Measurements from ENCODE around the gene HLA-DQA1. TPM values are rescaled to one million over a fixed set of nuclear protein-coding genes. Genes with fewer than 3 reads are reported as not detected.
A peak's percentile ranks its signal among the peaks of the same experiment; 100 is the strongest.

The HLA-DQA1 gene
- total and polyA plus RNA-seq, 4 experiments from 2014 or later, result 4.7 to 6.7 (median 5.8) TPM; not detected in 1

- Histone ChIP-seq H3K27me3 (ENCODE audit: insufficient read depth, low read length) (no peaks in the 10 kb centered on the region), H3K4me3 (ENCODE audit: low read length in 2 of 2) (no peak overlapping the region), H3K9me3 (ENCODE audit: control insufficient read depth in 1 of 2, low read length in 2 of 2) (no peaks in the 10 kb centered on the region), H3K36me3 (ENCODE audit: insufficient read depth, low read length) (no peaks in the 10 kb centered on the region), H3K4me1 (ENCODE audit: insufficient read depth, low read length) (no peaks in the 10 kb centered on the region), H3K27ac (ENCODE audit: low read depth, low read length) (no peak overlapping the region)
- H3K4me1 Mint-ChIP-seq, result peaks cover 1 to 31% (median 9%) of the 10 kb centered on the region in 4 donors
- no peaks in the 10 kb centered on the region for H3K27me3 Mint-ChIP-seq
- H3K36me3 Mint-ChIP-seq, result peaks cover 3 to 4% of the 10 kb centered on the region in 2 donors
- no peak for DNase-seq
- POLR2A ChIA-PET (ENCODE audit: partially characterized antibody), result no interaction called here
- intact Hi-C loops (cut with micrococcal nuclease), result no loop called here
- H3K27ac Mint-ChIP-seq, result peak overlapping the region in 3 of 7 donors; percentile 32 to 54 (median 35)
- peaks cover 0 to 15% (median under 1%) of the 10 kb centered on the region in 8 donors for H3K9me3 Mint-ChIP-seq
- CTCF ChIA-PET (ENCODE audit: partially characterized antibody), result interaction anchor here (1.0 kb wide), 1 partner anchor 9 kb away, joined by 3 read pairs; the partner anchor contains the start of gene HLA-DQB1
- H3K4me3 Mint-ChIP-seq, result no peak overlapping the region
Measured at GRCh38 chr6:32658268-32658897, 21.2 kb downstream of the HLA-DQA1 start.

- no peaks in the 10 kb centered on the region for H3K27me3 ChIP-seq (ENCODE audit: insufficient read depth, low read length)
- Mint-ChIP-seq H3K36me3 (peaks cover 2 to 4% of the 10 kb centered on the region in 2 donors), H3K9me3 (peaks cover 0 to 15% (median under 1%) of the 10 kb centered on the region in 8 donors), H3K27me3 (peaks cover 2% of the 10 kb centered on the region in 2 donors), H3K4me1 (peaks cover 13 to 47% (median 16%) of the 10 kb centered on the region in 4 donors), H3K27ac (peak overlapping the region in 2 of 7 donors; percentile 27 to 85), H3K4me3 (no peak overlapping the region)
- POLR2A ChIA-PET (ENCODE audit: partially characterized antibody), result interaction anchor here (0.6 kb wide), 1 partner anchor 1854 kb away, joined by 3 read pairs; no protein-coding TSS in a partner anchor
- intact Hi-C loops (cut with micrococcal nuclease), result no loop called here
- no peak overlapping the region for H3K27ac ChIP-seq (ENCODE audit: low read depth, low read length)
- H3K9me3 ChIP-seq (ENCODE audit: control insufficient read depth in 1 of 2, low read length in 2 of 2), result no peaks in the 10 kb centered on the region
- no peaks in the 10 kb centered on the region for H3K36me3 ChIP-seq (ENCODE audit: insufficient read depth, low read length)
- H3K4me1 ChIP-seq (ENCODE audit: insufficient read depth, low read length), result peaks cover under 1% of the 10 kb centered on the region
- no peak overlapping the region for H3K4me3 ChIP-seq (ENCODE audit: low read length in 2 of 2)
- DNase-seq, result no peak
- CTCF ChIA-PET (ENCODE audit: partially characterized antibody), result no interaction called here
Measured at GRCh38 chr6:32659856-32660595, 22.8 kb downstream of the HLA-DQA1 start.

- H3K27ac Mint-ChIP-seq, result no peak overlapping the region
- H3K36me3 ChIP-seq (ENCODE audit: insufficient read depth, low read length), result no peaks in the 10 kb centered on the region
- no peak overlapping the region for H3K4me3 ChIP-seq (ENCODE audit: low read length in 2 of 2)
- no peak for DNase-seq
- H3K4me1 Mint-ChIP-seq, result peaks cover 30 to 67% (median 33%) of the 10 kb centered on the region in 4 donors
- H3K9me3 Mint-ChIP-seq, result no peaks in the 10 kb centered on the region
- intact Hi-C loops (cut with micrococcal nuclease), result no loop called here
- POLR2A ChIA-PET (ENCODE audit: partially characterized antibody), result no interaction called here
- H3K27me3 ChIP-seq (ENCODE audit: insufficient read depth, low read length), result no peaks in the 10 kb centered on the region
- no peak overlapping the region for H3K27ac ChIP-seq (ENCODE audit: low read depth, low read length)
- H3K36me3 Mint-ChIP-seq, result peaks cover 0 to 4% of the 10 kb centered on the region in 2 donors
- CTCF ChIA-PET (ENCODE audit: partially characterized antibody), result no interaction called here
- H3K4me3 Mint-ChIP-seq, result no peak overlapping the region
- H3K27me3 Mint-ChIP-seq, result peaks cover 8 to 14% of the 10 kb centered on the region in 2 donors
- H3K9me3 ChIP-seq (ENCODE audit: control insufficient read depth in 1 of 2, low read length in 2 of 2), result no peaks in the 10 kb centered on the region
- peaks cover 18% of the 10 kb centered on the region for H3K4me1 ChIP-seq (ENCODE audit: insufficient read depth, low read length)
Measured at GRCh38 chr6:32662099-32662498, 24.9 kb downstream of the HLA-DQA1 start.

- H3K9me3 ChIP-seq (ENCODE audit: control insufficient read depth in 1 of 2, low read length in 2 of 2), result no peaks in the 10 kb centered on the region
- peak overlapping the region in 1 of 7 donors; percentile 42 for H3K27ac Mint-ChIP-seq
- no peaks in the 10 kb centered on the region for H3K27me3 ChIP-seq (ENCODE audit: insufficient read depth, low read length)
- H3K36me3 Mint-ChIP-seq, result peaks cover 0 to 4% of the 10 kb centered on the region in 2 donors
- peaks cover 8 to 14% of the 10 kb centered on the region in 2 donors for H3K27me3 Mint-ChIP-seq
- no peaks in the 10 kb centered on the region for H3K36me3 ChIP-seq (ENCODE audit: insufficient read depth, low read length)
- ChIA-PET CTCF (ENCODE audit: partially characterized antibody) (no interaction called here), POLR2A (ENCODE audit: partially characterized antibody) (no interaction called here)
- peaks cover 33 to 75% (median 37%) of the 10 kb centered on the region in 4 donors for H3K4me1 Mint-ChIP-seq
- DNase-seq, result no peak
- no peak overlapping the region for H3K4me3 ChIP-seq (ENCODE audit: low read length in 2 of 2)
- H3K27ac ChIP-seq (ENCODE audit: low read depth, low read length), result no peak overlapping the region
- H3K4me1 ChIP-seq (ENCODE audit: insufficient read depth, low read length), result peaks cover 20% of the 10 kb centered on the region
- intact Hi-C loops (cut with micrococcal nuclease), result no loop called here
- H3K9me3 Mint-ChIP-seq, result no peaks in the 10 kb centered on the region
- H3K4me3 Mint-ChIP-seq, result peak overlapping the region in 2 of 8 donors; percentile 7 to 9
Measured at GRCh38 chr6:32662836-32663235, 25.6 kb downstream of the HLA-DQA1 start.

- H3K27ac Mint-ChIP-seq, result peak overlapping the region in 4 of 7 donors; percentile 10 to 93 (median 58)
Measured at GRCh38 chr6:32664354-32664753, 27.1 kb downstream of the HLA-DQA1 start.

GRCh38 chr6:32664827-32665362, 27.7 kb downstream of the HLA-DQA1 start:
- peaks cover 30% of the 10 kb centered on the region for H3K4me1 ChIP-seq (ENCODE audit: insufficient read depth, low read length)
- no peaks in the 10 kb centered on the region for H3K27me3 ChIP-seq (ENCODE audit: insufficient read depth, low read length)
- intact Hi-C loops (cut with micrococcal nuclease), result no loop called here
- H3K9me3 Mint-ChIP-seq, result no peaks in the 10 kb centered on the region
- peak overlapping the region in 1 of 2 donors; percentile 48 for H3K4me3 ChIP-seq (ENCODE audit: low read length in 2 of 2)
- peaks cover 0 to 4% of the 10 kb centered on the region in 2 donors for H3K36me3 Mint-ChIP-seq
- H3K4me3 Mint-ChIP-seq, result peak overlapping the region; percentile 31 to 92 (median 88)
- no peaks in the 10 kb centered on the region for H3K9me3 ChIP-seq (ENCODE audit: control insufficient read depth in 1 of 2, low read length in 2 of 2)
- H3K27ac ChIP-seq (ENCODE audit: low read depth, low read length), result peak overlapping the region; percentile 67
- peaks cover 9 to 14% of the 10 kb centered on the region in 2 donors for H3K27me3 Mint-ChIP-seq
- no peaks in the 10 kb centered on the region for H3K36me3 ChIP-seq (ENCODE audit: insufficient read depth, low read length)
- DNase-seq, result peak in 4 of 5 donors; percentile 7 to 51 (median 32)
- POLR2A ChIA-PET (ENCODE audit: partially characterized antibody), result interaction anchor here (1.2 to 2.4 kb wide), 4 partner anchors 20 to 75 kb away, joined by 3 to 15 read pairs (median 4); partner anchors contain the start of gene HLA-DRB1
- H3K27ac Mint-ChIP-seq, result peak overlapping the region in 5 of 7 donors; percentile 69 to 96 (median 95)
- CTCF ChIA-PET (ENCODE audit: partially characterized antibody), result interaction anchor here (0.8 to 1.7 kb wide), 4 partner anchors 20 to 251 kb away, joined by 3 to 4 read pairs (median 4); no protein-coding TSS in a partner anchor
- H3K4me1 Mint-ChIP-seq, result peaks cover 33 to 75% (median 50%) of the 10 kb centered on the region in 4 donors

More at GRCh38 chr6:32664354-32664753, 27.1 kb downstream of the HLA-DQA1 start:
- Histone ChIP-seq H3K9me3 (ENCODE audit: control insufficient read depth in 1 of 2, low read length in 2 of 2) (no peaks in the 10 kb centered on the region), H3K4me3 (ENCODE audit: low read length in 2 of 2) (peak overlapping the region in 1 of 2 donors; percentile 48), H3K27me3 (ENCODE audit: insufficient read depth, low read length) (no peaks in the 10 kb centered on the region), H3K36me3 (ENCODE audit: insufficient read depth, low read length) (no peaks in the 10 kb centered on the region), H3K27ac (ENCODE audit: low read depth, low read length) (peak overlapping the region; percentile 67), H3K4me1 (ENCODE audit: insufficient read depth, low read length) (peaks cover 30% of the 10 kb centered on the region)
- Mint-ChIP-seq H3K4me3 (peak overlapping the region in 5 of 8 donors; percentile 72 to 89 (median 85)), H3K36me3 (peaks cover 0 to 4% of the 10 kb centered on the region in 2 donors), H3K4me1 (peaks cover 35 to 80% (median 48%) of the 10 kb centered on the region in 4 donors), H3K27me3 (peaks cover 9 to 14% of the 10 kb centered on the region in 2 donors), H3K9me3 (no peaks in the 10 kb centered on the region)
- no peak for DNase-seq
- intact Hi-C loops (cut with micrococcal nuclease), result no loop called here
- ChIA-PET POLR2A (ENCODE audit: partially characterized antibody) (interaction anchor here (1.2 to 1.5 kb wide), 2 partner anchors 21 to 38 kb away, joined by 3 to 4 read pairs; no protein-coding TSS in a partner anchor), CTCF (ENCODE audit: partially characterized antibody) (no interaction called here)

Data from CD4-positive, alpha-beta memory T cell (primary cell).